ENCODE results near the gene RSBN1. TPM values are rescaled to one million over a fixed set of nuclear protein-coding genes. Genes with fewer than 3 reads are reported as not detected.

RSBN1 gene
- total and polyA plus RNA-seq, 11 donors = 2.5 to 17.8 (median 9.7) TPM

DNA sequence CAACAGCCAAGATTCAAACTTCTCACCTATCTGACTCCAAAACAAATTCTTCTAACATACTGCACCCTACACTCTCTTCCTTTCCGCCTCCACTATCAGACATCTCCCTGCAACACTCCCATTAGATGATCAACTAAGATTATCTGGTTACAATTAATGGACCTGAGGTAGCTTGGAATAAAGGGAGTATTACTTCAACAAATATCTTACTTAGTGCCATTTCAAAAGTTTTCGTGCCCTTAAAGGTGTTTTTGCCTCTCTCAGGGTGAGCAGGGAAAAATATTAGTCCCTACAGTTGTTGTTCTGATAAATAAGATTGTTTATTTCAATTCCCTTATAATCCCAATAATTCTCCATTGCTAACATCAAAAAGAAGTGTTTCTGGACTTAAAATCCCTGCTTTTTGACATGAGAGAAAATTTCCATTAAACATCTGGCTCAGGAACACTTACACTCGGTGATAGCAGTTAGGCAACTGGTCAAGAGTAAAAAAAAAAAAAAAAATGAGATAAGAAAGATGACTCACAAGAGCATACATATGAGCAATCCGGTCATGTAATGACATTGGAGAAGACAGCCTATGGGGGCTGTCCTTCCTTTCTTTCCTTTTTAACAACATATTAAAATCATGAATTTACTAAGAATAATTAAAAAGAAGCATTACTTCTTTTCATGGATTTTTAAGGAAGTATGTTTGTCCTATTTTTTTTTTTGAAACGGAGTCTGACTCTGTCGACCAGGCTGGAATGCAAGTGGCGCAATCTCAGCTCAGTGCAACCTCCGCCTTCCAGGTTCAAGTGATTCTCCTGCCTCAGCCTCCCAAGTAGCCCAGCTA is 7.6 kb downstream of the RSBN1 start:
- Histone ChIP-seq H3K27ac (peak overlapping the region in 9 of 12 donors; percentile 2 to 58 (median 36)), H3K4me1 (peaks cover 2 to 73% (median 48%) of the 10 kb centered on the region in 12 donors), H3K9me3 (no peaks in the 10 kb centered on the region), H3K36me3 (no peaks in the 10 kb centered on the region), H3K4me3 (no peak overlapping the region), H3K27me3 (no peaks in the 10 kb centered on the region)
- ATAC-seq (peak; percentile 62 to 92 (median 89)), DNase-seq (no peak)
- WGBS, 4 donors = 54 to 60% (median 59%) methylated on average over 8 of the region's 8 CpGs
- no peak for TF ChIP-seq POLR2A (IDR thresholded peaks at IDR 0.05)
- TF ChIP-seq, protein P1, sequence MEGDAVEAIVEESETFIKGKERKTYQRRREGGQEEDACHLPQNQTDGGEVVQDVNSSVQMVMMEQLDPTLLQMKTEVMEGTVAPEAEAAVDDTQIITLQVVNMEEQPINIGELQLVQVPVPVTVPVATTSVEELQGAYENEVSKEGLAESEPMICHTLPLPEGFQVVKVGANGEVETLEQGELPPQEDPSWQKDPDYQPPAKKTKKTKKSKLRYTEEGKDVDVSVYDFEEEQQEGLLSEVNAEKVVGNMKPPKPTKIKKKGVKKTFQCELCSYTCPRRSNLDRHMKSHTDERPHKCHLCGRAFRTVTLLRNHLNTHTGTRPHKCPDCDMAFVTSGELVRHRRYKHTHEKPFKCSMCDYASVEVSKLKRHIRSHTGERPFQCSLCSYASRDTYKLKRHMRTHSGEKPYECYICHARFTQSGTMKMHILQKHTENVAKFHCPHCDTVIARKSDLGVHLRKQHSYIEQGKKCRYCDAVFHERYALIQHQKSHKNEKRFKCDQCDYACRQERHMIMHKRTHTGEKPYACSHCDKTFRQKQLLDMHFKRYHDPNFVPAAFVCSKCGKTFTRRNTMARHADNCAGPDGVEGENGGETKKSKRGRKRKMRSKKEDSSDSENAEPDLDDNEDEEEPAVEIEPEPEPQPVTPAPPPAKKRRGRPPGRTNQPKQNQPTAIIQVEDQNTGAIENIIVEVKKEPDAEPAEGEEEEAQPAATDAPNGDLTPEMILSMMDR (IDR thresholded peaks at IDR 0.05) = no peak
- intact Hi-C loops (cut with DNase I) = loop anchor here in 1 of 10 donors (5.0 kb wide), 1 partner anchor 42 kb away; no protein-coding TSS in a partner anchor

DNA sequence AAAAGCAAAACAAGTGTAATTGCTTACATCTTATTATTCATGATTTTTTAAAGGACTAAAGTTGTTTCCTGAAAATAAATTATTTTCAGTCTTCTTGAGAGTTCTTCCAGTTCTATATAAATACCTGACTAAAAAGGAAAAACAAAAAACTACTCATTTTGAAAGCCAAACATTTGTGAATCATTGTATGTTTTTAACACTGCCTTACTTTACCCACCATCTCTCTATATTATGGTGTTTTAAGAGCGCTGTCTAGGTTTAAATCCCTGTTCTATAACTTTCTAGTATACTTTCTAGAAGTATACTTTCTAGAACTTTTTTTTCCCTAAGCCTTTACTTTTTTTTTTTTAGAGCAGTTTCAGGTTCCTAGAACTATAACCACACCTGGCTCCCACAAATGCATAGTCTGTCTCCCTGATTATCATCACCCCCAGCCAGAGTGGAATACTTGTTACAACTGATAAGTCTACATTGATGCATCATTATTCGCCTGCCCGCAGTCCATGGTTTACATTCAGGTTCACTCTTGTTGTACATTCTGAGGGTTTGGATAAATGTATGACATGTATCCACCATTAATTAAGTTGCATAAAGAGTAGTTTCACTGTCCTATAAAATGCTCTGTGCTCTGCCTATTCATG is 9.8 kb downstream of the RSBN1 start:
- DNase-seq = no peak
- no peaks in the 10 kb centered on the region for H3K9me3 ChIP-seq
- H3K27ac ChIP-seq = no peak overlapping the region
- H3K4me3 ChIP-seq = no peak overlapping the region
- peaks cover 0 to 67% (median 49%) of the 10 kb centered on the region in 12 donors for H3K4me1 ChIP-seq
- peaks cover 0 to 6% (median 3%) of the 10 kb centered on the region in 9 donors for H3K36me3 ChIP-seq
- intact Hi-C loops (cut with DNase I) = loop anchor here in 1 of 10 donors (5.0 kb wide), 1 partner anchor 40 kb away; no protein-coding TSS in a partner anchor
- WGBS, 4 donors = 97 to 99% (median 97%) methylated on average over 3 of the region's 3 CpGs
- ATAC-seq = no peak
- TF ChIP-seq, protein P1 (IDR thresholded peaks at IDR 0.05) = no peak
- TF ChIP-seq POLR2A (IDR thresholded peaks at IDR 0.05) = no peak
- H3K27me3 ChIP-seq = no peaks in the 10 kb centered on the region

DNA sequence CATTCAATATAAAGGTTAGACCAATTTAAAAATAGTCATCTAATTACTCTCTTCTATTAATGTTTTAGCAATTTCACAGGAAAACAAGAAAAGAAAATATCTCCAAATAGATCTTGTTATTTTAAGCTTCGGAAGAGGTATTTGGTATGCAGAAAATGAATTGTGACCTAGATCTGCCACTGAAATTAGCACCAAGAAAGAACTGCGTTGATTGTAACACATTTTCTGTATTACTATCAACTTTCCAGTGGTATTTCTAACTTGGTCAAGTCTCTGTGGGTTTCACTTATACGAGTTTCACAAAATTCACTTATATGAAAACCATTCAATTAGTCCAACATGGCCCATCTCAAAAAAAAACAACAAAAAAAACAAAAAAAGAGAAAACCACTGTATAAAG is 11.8 kb downstream of the RSBN1 start:
- Histone ChIP-seq H3K36me3 (peaks cover 0 to 24% (median 21%) of the 10 kb centered on the region in 9 donors), H3K4me1 (peaks cover 0 to 63% (median 46%) of the 10 kb centered on the region in 12 donors), H3K27ac (peak overlapping the region in 1 of 12 donors; percentile 7), H3K27me3 (no peaks in the 10 kb centered on the region), H3K4me3 (no peak overlapping the region), H3K9me3 (no peaks in the 10 kb centered on the region)
- DNase-seq (no peak), ATAC-seq (no peak)
- TF ChIP-seq, protein P1 (IDR thresholded peaks at IDR 0.05) = no peak
- no peak for TF ChIP-seq POLR2A (IDR thresholded peaks at IDR 0.05)
- 36 to 56% (median 51%) methylated on average over 3 of the region's 3 CpGs for WGBS, 4 donors
- intact Hi-C loops (cut with DNase I) = loop anchor here in 1 of 10 donors (5.0 kb wide), 1 partner anchor 38 kb away; no protein-coding TSS in a partner anchor

DNA sequence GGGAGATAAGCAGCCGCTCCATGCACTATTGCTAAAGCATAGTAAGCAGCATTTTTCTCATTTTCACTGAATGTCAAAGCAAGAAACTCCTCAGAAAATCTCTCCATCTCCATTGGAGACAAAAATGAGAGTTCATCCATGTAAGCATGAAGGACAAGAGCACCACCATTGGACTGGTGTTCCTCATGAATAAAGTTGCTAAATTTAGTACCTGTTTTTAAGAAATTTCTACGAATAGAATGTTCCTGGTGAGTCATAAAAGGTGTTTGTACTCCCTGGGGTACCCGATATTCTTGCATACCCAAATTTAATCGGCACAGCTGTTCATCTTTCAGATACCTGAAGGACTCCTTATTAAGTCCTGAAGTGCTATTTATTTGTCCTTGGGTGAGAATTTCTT is 14.8 kb downstream of the RSBN1 start:
- no peak overlapping the region for H3K27ac ChIP-seq
- WGBS, 4 donors = 75 to 86% (median 80%) methylated on average over 4 of the region's 4 CpGs
- intact Hi-C loops (cut with DNase I) = no loop called here
- no peak for DNase-seq
- no peak for ATAC-seq
- H3K9me3 ChIP-seq = no peaks in the 10 kb centered on the region
- H3K36me3 ChIP-seq = peaks cover 0 to 38% (median 31%) of the 10 kb centered on the region in 9 donors
- TF ChIP-seq, protein P1 (IDR thresholded peaks at IDR 0.05) = no peak
- TF ChIP-seq POLR2A (IDR thresholded peaks at IDR 0.05) = no peak
- H3K4me1 ChIP-seq = peaks cover 0 to 58% (median 30%) of the 10 kb centered on the region in 12 donors
- no peaks in the 10 kb centered on the region for H3K27me3 ChIP-seq
- no peak overlapping the region for H3K4me3 ChIP-seq
